GM19240 (cell line): ENCODE measurements around the gene MMP28.

Source experiments
- DNase-seq: peaks from one replicate; pipeline ENCODE4 v3.0.0; 2011; ENCODE audit warnings: low spot score; ENCODE audit not compliant: insufficient read length

Gene MMP28

DNA sequence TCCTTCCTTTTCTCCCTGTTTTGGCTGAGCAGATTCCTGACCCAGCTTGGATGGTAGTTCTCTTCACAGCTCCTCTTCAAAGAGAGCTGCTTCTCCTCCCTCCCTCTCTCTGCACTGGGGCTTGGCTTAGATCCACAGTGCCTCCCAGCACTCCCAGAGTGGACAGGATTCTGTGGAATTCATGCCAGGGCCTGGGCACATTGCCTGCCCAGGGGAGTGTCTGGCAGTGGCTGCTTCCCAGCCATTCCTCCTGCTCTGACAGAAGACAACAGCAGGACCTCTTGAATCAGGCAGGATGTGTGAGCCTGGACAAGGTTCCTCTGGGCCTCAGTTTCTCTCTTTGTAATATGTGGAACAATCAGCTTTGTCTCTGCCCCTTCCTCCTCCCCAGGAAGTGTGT lies 4.5 kb upstream of the MMP28 start:
- DNase-seq = no peak

DNA sequence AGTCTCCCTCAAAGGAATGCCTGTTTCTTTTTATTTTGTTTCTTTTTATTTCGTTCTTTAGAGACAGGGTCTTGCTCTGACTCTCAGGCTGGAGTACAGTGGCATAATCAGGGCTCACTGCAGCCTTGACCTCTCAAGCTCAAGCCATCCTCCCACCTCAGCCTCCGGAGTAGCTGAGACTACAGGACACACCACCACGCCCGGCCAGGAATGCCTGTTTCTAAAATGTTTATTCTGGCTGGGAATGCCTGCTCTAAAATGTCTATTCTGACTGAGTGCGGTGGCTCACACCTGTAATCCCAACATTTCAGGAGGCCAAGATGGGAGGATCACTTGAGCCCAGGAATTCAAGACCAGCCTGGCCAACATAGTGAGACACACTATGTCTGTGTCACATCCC lies 2.5 kb upstream of the MMP28 start:
- no peak for DNase-seq

DNA sequence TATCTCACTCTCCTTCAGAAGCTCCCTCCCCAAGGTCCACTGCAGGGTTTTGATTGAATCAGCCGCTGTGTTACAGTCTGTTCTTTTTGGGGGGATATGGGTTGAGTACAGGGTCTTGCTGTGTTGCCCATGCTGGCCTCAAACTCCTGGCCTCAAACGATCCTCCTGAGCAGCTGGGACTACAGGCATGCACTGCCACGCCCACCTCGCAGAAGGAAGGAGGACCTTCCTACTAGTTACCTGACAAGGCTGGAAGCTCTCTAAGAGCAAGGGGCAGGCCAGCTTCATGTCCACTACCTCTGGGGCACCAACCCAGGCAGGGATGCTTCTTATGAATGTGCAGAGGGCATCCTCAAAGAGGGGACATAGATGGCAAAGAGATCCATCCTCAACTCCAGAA lies 1.9 kb upstream of the MMP28 start:
- no peak for DNase-seq

DNA sequence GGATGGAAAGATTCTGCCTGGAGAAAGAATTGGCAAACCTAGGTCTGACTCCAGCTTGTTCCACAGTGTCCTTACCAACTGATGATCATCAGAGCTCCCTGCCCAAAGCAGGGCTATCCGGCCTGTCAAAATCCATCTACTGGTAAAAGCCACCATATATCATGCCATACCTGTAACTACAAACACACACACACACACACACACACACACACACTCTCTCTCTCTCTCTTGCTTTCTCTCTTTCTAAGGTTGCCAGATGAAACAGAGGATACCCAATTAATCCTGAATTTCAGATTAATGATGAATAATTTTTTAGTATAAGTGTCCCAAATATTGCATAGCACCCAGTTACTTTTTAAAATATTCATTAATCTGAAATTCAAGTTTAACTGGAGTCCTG lies 1.5 kb upstream of the MMP28 start:
- no peak for DNase-seq

DNA sequence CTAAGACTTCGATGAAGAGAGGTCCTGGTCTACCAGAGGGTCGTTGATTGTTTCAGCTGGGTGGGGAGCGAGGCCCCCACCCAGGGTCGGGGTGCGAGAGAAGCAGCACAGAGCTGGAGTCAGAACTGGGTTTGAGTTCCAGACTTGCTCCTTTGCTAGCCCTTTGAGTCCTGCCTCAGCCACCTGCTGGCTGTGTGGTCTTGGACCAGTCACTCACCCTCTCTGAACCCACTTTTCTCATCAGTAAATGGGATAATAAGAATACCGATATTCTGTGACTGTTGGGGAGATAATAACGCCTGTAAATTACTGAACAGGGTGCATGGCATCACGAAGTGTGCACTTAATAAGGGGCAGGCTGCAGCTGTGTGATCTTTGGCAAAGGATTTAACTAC lies 427 bp upstream of the MMP28 start:
- no peak for DNase-seq

DNA sequence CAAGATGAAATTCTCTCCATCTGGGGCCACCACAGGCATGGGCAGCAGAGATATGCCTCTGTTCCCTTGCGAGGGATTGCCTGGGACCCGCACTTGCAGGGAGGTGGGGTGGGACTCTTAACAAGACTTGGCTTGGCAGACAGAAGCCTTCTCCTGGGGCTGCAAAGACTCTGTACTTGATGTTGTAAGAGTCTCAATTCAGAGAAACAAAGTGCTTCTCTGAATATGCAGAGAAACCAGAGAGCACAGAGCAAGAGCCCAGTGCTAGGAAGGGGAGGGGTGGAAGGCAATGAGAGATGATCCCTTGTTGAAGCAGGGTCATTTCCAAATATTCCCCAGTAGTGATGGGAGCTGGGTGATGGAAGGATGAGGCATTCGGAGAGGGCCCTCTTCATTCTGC lies 2.2 kb downstream of the MMP28 start:
- DNase-seq = no peak

DNA sequence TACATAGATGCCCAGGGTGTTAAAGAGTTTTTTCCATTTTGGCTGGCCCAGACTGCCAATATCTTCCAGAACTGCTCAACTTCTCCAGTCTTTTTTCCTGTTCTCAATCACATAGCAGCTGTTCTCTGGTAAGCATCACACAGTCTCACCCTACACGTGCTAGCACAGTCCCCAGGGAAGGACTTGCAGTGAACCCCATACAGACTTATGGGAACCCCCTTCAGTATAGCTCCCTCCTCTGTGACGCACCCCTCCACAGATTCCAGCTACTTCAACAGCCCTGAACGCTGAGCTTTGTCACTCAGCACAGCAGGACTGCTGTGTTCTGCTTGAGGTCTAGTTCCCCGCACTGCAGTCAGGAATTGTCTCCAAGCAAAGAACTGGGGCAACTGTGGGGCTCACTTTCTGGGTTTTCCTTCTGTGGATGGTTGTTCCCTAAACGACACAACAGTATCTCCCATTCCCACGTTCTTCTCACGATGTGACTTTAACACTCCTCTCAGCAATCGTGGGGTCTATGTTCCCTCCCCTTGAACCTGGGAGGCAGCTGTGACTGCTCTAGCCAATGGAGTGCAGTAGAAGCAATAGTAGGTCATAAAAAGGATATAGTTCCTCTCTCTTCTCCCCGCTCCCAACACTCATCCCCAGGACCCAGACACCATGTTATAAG lies 3.6 kb downstream of the MMP28 start:
- DNase-seq = no peak

DNA sequence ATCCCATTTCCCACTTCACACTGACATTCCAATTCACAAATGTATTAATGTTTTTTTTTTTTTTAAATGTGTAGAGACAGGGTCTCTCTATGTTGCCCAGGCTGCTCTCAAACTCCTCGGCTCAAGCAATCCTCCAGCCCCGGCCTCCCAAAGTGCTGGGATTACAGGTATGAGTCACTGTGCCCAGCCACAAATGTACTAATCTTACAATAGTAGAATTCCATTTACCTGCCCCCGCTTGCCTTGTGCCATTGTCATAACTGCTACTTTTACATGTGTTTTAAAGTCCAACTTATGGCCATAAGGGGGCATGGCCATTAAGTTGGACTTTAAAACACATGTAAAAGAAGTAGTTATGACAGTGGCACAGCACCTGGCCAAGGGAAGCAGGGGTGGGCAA lies 4.6 kb downstream of the MMP28 start:
- DNase-seq = no peak

DNA sequence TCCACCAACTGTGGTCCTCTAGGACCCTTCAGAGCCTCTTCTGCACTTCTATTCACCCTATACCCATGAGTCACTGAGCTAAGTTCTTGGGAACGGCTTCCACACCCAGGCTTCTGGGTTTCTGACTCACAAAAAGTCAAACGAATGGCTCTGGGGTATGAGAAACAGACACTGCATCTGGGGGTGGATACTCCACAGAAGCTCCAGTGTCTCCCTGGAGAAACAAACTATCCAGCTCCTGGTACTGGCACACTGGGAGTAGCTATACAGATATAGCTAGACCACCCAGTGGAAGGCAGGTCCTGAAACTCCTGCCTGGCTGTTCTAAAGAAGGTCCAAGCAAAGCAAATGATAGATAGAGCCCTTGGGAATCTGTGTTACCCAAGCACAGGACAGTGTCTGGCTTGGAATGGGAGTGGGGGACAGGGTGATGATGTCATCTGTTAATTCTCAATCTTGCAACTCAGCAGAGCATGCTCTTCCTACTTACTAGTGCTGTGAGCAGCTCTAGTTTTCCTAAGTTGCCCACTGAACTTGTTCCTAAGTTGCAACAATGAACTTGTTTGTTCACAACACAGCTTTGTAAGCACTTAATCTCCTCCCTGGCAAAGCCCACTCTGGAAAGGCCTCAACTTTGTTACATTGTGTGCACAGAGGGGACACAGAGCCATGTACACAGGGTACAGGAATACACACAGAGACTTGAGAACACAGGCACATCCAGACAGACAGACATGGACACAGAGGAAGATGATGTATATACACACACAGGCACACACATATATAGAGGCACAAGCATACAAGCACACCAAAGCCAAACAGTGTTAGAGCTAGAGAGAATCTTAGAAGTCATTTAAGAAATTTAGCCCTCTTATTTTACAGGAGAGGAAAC lies 6.7 kb downstream of the MMP28 start:
- DNase-seq = no peak

DNA sequence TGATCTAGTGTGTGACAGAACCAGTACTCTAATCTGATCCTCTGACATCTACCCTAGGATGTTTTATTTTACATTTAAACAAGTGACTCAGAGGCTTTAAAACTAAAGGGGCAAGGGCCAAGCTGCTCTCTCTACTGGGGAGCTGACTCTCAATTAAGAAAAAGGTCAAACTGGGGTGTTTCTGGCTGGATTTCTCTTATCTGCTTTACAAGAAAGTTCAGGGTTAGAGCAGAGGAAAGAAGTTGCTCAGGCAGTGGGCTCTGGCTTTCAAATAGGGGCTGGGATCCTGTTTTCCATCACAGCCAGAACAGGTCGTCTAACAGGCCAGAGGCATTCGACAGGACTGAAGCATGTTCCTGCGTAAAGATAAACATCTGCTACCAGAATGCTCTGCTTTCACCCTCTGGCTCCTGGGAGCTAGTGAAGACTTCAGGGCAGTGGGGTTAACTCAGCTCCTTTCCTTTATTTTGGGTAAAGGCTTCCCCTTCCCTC lies 8.5 kb downstream of the MMP28 start:
- DNase-seq = no peak

DNA sequence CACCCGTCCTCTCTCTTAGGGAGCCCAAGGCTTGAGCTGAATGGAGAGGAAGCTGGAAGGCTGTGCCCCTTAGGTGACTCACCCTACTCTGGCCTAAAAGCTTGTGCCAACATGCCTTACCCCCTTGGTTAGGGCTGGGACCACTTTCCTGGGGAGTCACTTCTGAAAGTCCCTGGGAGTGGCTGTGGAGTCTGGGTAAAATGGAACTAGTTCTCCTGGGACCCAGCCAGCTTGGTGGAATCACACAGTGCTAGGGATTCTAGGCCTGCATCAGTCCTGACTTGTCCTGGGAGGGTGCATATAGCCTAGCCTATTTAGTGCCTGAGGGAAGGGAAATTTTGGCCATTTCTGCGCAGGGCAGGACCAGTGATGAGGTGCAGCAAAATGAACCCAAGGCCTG lies 10.5 kb downstream of the MMP28 start:
- no peak for DNase-seq

DNA sequence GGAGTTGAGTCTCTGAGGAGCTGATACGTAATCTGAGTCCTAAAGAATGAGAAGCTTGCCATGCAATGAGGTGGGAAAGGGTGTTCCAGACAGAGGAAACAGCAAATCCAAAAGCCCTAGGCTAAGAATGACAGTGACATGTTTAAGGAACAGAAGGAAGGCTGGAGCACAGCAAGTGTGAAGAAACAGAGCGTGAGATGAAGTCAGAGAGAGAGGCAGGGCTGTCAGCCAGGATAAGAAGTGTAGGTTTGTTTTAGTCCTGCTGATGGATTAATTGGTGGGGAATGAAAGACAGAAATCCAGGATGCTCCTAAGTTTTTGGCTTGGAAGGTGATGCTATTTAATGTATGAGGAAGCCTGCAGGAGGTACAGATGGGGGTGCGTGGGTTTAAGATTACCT lies 14.5 kb downstream of the MMP28 start:
- no peak for DNase-seq

DNA sequence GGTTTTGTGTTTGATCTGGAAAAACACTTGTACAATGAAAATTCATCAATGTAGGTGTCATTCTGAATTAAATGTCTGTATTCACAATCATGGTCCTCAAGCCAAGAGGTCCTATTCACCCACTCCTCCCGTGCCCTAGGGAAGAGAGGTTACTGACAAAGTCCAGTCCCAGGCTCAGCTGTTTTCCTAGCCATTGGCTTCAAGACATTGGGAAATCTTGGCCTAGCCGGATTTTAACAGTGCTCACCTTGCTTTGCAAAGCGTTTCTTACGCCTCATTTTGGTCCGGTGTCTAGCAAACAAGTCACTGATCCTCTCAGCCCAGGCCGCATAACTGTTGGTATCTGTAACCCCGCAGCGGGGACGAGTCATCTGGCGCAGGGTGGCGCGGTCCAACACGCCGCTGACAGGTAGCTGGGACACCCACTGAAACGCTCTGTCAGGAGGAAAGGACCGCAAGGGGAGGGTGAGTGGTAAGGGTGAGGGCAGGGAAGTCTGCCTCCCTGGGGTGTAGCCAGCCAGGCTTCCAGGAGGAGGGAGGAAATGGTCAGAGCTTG lies 16.7 kb downstream of the MMP28 start:
- no peak for DNase-seq

DNA sequence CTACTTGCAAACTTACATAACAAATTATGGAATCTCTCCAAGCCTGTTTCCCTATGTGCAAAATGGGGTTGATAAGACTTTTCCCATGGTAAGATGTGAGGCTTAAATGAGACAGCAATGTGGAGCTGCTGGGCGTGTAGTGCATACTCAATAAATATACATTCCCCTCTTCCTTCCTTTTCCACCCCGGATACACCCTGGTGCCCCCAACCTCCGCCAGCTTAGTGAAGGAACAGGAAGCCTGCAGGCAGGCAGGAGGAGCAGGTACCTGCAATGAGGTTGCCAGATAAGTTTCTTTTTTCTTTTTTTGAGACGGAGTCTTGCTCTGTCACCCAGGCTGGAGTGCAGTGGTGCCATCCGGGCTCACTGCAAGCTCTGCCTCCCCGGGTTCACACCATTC lies 19.9 kb downstream of the MMP28 start:
- no peak for DNase-seq

DNA sequence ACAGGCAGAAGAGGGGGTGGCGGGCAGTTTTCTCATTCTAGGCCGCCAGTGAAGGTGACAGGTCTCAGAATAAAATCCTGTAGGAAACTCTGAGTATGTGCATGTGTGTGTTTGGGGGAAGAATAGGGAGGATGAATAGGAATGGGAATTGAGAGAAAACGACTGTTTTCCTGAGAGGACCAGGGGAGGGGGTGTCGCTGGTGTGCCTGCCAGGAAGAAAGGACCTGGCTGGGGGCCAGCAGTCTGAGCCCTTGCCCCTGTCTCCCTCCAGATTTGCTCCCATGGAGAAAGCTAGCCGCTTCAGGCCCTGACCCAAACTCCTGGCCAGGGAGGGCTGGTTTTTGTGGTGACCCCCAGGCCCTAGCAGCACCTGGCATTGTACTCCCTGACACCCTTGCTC lies 20.4 kb downstream of the MMP28 start:
- DNase-seq = no peak

DNA sequence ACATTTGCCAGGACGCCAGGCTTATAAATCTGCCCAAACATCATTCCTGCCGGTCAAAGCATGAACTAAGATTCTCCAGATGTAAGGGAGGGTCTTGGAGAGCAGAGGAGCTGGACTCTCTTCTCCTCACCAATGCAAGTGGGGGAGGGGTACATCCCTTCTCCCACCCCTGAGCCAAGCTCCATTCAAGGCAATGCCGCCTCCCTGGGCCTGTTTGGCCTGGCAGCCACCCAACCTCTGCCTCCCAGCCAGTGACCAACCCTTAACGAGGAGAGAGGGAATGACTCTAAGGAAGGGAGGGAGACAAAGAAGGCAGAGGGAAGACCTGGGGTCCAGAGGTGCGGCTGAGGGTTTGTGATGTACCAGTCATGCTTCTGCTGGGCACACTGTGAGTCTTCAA lies 20.9 kb downstream of the MMP28 start:
- DNase-seq = no peak

DNA sequence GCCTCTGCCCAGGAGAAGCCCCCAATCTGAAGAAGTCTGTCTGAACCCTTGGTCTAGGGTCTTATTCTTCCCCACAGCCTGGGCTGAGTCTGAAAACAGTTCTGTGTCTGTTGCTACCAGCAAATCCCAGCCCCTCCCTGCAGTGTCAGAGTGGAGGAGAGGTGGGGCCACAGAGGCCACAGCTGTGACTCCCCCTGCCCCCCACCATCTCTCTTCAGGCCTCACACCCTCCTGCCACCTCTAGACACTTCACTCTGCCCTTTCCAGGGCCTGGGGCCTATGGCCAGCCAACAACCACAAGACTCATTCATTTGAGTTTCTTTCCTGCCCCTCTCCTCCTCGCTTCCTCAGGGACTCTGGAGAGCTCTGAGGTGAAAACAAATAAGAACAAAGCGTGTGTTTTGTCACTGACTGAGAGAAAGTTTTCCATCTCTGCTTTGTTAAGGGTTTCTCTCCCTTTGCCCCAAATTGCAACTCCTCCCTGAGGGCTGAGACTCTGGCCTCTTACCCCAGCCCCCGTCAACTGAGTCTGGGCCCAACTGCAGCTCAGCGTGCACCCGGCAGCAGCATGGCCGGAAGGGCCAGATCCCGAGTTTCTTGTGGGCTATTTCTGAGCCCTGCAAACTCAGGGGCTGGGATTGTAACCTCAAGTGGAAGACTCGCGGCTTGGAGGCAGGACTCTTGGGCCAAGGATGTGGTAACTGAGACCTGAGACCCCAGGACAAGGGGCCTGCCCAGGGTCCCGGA lies 21.6 kb downstream of the MMP28 start:
- no peak for DNase-seq

DNA sequence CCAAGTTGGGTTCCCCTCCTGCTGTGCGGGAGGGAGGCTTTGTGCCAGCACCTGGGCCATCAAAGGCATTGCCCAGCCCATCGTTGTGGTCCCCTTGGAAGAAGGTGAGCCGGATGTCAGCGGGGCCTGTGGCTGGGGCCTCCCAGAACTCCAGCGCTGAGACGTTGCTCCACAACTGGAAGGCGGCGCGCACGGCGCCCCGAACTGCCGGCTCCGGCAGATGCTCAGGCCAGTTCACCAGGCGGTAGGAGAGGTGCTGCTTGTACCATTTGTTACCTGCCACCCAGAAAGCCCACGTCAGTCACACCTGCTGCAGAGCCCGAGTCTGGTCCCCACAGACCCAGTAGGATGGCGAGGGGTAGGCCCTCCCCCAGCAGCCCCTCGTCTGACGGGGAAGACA lies 22.3 kb downstream of the MMP28 start:
- DNase-seq = no peak

DNA sequence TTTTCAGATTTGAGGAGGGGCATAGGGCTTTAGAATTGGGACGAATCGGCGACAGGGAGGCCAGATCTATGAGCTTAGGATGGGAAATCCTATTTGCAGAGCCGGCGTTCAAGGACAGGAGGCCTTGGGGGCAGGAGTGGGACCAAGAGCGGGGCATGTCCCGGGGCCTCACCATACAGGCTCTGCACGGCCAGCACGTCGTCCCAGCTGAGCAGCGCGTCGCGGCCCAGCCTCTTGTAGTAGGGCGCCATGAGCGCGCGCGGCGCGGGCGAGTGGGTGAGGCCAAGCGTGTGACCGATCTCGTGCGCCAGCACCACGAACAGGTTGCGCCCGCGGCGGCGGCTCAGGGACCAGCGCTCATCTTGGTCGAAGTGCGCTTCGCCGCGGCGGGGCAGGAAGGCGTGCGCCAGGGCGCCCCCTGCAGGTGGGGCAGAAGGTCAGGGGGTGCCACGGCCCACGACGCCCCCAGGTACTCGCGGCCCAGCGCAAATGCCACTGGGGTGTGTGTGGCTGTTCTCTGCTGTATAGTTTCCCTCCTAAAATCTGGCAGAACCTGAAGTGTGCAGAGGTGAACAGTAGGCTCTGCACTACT lies 25.4 kb downstream of the MMP28 start:
- DNase-seq = no peak

DNA sequence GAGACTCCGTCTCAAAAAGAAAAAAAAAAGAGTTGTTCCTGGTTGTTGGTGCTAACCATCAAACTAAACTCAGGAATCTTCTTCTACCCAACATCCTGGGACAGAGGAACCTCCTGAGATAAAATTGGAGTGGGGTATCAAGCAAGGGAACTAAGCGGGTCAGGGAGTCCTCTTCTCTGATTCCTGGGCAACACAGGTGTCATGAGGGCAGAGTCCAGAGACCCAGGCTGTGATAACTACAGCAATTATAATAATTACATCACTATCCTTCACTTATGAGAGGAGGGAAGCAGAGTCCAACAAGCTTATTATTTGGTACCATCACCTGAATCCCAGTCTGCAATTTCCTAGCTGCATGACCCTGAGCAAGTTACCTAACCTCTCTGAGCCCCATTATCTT lies 26.6 kb downstream of the MMP28 start:
- DNase-seq = no peak

DNA sequence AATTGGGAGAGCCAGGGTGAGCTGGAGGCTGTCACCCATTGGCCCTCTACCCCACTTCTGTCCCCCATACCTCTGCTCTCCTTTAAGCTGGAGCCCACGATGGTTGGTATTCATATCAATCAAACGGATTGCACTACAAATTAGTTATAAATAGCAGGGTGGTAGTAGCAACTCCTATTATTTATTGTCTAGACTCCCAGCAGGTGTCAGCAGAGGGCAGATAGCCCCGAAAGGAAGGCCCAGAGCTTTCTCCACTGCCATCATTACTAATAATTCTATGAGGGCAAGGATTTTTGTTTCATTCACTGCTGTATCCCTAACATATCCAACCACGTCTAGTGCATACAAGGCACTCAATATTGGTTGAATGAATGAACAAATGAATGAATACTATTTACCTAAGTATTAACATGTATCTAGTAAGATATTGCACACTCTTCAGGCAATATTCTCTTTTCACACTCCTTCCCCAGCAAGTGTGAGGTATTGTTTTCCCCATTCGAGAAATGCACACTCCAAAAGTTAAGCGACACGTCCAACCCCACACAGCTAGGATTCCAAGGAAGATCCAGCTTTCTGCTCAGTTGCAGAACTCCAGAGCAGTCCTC lies 28.4 kb downstream of the MMP28 start:
- DNase-seq = no peak
